Ammon's horn (tissue), 1 donor: ENCODE data around the gene ZNF57.
"Not testable (repeated sequence)": the region's sequence is repeated elsewhere in the genome, so short reads cannot be mapped to it uniquely, and the experiment has no call there.

Source experiments
- DNase-seq: peaks from one replicate; pipeline ENCODE4 v3.0.0-alpha.2; 2016; ENCODE audit warnings: low spot score

The ZNF57 gene

DNA sequence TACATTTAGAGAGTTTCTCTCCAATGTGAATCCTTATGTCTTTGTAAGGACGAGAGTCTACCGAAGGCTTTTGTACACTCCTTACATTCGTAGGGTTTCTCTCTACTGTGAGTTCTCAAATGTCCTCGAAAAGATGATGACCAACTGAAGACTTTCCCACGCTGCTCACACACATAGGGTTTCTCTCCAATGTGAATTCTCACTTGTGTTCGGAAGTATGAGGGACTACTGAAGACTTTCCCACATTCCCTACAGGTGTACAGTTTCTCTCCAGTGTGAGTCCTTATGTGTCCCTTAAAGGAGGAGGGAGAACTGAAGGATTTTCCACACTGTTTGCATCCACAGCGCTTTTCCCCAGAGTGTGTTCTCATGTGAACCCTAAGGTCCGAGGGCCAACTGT, 4.0 kb upstream of the ZNF57 start:
- no peak for DNase-seq

GRCh38 chr19:2902590-2903218, 2.0 kb downstream of the ZNF57 start:
- DNase-seq, result no peak

GRCh38 chr19:2903326-2903725, 2.6 kb downstream of the ZNF57 start:
- not testable (repeated sequence) for DNase-seq

GRCh38 chr19:2905918-2906519, 5.3 kb downstream of the ZNF57 start:
- no peak for DNase-seq

DNA sequence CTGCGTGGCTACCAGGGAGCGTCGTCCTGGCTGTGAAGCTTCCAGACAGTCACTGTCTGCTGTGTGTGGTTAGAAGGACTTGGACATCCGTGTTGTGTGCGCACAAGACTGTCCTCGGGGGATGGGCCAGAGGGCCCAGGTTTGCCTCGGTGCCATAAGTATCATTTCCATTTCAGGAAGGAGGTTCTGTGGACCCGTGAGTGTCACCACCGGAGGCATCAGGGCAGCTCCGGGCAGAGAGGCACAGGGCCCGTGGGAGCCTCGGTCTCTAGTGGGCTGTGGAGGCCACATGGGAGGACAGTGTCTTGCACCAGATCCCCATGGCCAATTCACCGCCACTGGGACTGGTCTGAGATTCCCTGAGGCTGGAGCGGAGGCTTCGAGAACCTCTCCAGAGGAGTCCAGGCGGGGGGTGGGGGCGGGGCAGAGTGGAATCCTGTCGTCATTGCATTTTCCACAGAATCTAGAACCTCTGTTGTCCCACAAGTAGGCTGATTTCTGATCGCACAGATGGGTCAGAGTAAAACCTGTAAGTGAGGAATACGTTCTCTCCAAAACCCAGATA, 6.0 kb downstream of the ZNF57 start:
- DNase-seq, result no peak

DNA sequence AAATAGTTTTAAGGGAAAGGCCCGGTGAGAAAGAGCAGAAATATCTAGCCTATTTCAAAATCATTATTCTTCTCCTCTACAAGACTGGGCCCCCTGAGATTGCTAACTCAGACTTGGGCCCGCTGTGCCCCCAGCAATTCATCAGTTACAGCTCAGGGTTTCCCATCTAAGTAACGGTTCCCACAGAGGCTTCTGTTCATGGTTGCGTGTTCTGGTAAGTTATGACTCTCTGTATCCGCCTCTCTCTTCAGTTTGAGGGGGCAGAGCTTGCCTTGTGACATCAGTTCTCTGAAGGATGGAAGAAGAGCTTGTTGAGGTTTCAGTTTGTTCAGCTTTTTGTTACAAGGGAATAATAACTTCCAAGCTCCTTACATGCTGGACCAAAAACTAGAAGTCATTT, 11.6 kb downstream of the ZNF57 start:
- no peak for DNase-seq

DNA sequence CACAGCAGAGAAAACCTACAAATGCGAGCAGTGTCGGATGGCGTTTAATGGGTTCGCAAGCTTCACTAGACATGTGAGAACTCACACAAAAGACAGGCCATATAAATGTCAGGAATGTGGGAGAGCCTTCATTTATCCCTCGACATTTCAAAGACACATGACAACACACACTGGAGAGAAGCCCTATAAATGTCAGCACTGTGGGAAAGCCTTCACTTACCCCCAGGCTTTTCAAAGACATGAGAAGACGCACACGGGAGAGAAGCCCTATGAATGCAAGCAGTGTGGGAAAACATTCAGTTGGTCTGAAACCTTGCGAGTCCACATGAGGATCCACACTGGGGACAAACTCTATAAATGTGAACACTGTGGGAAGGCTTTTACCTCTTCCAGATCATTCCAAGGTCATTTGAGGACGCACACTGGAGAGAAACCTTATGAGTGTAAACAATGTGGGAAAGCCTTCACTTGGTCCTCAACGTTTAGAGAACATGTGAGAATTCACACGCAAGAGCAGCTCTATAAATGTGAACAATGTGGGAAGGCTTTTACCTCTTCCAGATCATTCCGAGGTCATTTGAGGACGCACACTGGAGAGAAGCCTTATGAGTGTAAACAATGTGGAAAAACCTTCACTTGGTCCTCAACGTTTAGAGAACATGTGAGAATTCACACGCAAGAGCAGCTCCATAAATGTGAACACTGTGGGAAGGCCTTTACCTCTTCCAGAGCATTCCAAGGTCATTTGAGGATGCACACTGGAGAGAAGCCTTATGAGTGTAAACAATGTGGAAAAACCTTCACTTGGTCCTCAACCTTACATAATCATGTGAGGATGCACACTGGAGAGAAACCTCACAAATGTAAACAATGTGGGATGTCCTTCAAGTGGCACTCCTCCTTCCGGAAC, 16.8 kb downstream of the ZNF57 start:
- no peak for DNase-seq

- DNase-seq, result no peak
Measured at GRCh38 chr19:2922987-2923386, 22.3 kb downstream of the ZNF57 start.

GRCh38 chr19:2923510-2923909, 22.8 kb downstream of the ZNF57 start:
- DNase-seq, result peak; percentile 18

DNA sequence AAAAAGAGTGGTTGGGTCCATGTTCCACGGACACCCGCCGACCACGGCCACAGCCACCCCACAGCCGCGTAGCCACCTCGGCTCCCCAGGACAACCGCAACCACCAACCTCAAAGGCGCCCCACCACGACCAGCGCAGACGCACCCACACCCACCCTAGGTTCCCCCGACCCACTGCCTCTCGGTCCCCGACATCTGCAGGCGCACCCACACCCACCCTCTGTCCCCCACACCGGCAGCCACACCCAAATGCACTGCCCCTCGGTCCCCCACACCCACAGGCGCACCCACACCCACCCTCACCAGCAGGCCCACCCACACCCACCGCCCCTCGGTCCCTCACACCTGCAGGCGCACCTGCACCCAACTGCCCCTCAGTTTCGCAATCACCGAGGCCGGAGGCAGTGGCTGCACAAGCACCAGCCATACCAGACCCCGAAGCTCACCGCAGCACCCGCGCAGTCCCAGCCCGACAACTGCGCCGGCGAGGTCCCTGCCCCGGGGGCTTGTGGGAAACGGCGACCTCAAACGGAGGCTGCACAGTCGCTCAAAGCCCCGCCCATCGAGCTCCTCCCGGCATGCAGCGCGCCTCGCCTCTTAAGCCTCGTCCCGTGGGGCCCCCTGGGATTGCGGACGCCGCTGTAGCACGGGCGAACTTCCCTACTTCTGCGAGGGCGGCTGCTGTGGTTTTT, 25.8 kb downstream of the ZNF57 start:
- DNase-seq, result no peak

DNA sequence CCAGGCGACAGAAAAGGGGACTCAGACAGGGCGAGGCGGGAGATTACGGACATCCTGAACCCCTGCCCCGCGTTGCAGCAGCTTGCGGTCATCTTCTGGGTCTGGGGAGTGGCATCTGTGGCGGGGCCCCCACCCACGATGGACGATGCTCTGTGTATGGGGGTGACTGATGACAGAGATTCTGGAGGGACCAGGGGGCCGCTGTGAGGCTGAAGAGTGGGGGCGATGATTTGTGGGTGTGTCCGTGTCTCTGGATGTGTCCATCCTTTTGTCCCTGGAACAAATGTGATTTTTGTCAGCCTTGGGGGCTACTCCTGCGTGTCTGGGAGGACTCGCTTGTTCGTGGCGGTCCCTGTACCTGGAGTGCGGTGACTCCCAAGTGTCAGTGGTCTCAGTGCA, 26.3 kb downstream of the ZNF57 start:
- no peak for DNase-seq

- no peak for DNase-seq
Measured at GRCh38 chr19:2933490-2933910, 32.8 kb downstream of the ZNF57 start.

DNA sequence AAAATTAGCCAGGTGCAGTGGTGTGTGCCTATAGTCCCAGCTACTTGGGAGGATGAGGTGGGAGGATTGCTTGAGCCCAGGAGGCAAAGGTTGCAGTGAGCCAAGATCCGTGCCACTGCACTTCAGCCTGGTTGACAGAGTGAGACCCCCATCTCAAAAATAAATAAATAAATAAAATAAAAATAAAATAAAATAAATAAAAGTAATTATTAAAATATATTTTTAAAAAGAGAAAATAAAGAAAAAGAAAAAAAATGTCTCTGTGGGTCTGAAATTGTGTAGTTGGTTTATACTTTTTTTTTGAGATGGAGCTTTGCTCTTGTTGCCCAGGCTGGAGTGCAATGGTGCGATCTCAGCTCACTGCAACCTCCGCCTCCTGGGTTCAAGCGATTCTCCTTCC, 35.1 kb downstream of the ZNF57 start:
- not testable (repeated sequence) for DNase-seq

- no peak for DNase-seq
Measured at GRCh38 chr19:2942928-2943640, 42.4 kb downstream of the ZNF57 start.

DNA sequence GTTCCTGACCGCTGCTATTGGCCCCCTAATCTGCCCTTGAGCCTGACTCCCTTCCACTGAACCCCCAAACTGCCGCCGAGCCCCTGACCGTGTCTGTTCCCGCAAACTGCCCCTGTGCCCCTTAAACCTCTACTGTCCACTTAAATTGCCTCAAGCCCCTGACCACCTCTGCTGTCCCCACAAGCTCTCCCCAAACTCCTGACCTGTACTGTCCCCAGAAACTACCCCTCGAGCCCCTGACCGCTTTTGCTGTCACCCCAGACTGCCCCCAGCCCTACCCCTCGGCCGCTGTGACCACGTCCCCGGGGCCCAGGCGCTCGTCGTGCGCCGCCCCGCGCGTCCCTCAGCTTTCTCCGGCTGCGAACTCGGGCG, 43.7 kb downstream of the ZNF57 start:
- no peak for DNase-seq

DNA sequence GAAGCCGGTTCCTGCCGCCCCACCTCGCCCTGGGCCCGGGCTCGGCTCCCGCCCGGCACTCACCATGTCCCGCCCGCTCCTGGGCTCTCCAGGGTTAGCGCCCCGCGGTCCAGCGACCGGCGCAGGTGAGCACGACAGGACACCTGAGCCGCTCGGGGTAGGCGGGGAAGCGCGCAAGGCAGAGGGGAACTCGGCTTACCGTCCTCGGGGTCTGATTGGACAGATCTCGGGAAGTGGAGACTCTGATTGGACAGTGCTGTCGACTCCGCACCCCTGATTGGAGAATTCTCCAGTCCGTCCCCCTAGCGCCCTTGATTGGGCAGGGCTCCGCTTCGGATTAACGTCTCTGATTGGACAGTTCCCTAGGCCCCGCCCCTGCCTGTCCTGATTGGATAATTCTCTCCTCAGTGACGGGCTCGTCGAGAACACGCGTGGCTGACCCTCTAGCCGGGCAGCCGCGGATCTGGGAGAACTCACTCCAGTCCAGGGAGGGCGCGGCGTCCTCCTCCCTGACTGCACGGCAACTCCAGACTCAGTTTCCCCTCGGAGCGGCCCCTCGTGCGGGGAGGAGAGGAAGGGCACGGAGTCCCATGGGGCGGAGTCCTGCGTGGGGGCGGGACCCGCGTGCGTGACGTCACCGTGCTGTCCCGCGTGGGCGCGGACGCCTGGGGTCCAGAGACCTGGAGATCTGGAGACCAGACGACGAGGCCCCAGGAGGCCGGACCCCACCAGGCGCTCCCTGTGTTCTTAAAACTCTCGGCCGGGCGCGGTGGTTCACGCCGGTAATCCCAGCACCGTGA, 44.2 kb downstream of the ZNF57 start, which contains the start of gene ZNF77:
TSS of gene ZNF77 (minus strand) at position 197 of the 800 bp plus-strand sequence. CDS start at position 66, 131 bp downstream.
- peak; percentile 99 for DNase-seq

DNA sequence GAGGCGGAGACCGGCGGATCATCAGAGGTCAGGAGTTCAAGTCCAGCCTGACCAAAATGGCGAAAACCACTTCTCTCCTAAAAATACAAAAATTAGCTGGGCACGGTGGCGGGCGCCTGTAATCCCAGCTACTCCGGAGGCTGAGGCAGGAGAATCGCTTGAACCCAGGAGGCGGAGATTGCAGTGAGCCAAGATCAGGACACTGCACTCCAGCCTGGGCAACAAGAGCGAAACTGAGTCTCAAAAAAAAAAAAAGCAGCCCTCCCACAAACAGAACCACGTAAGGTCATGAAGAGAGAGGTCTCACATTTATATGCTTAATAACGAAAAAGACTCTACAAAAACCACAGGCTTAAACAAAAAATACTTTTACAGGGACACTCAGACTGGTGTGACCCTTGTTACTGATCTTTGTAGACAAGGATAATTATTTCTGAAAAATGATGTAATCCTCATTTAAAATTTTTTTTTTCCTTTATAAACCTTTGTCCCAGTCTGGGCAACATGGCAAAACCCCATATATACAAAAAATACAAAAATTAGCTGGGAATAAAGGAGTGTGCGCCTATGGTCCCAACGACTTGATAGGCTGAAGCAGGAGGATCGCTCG, 45.0 kb downstream of the ZNF57 start:
- DNase-seq, result no peak

DNA sequence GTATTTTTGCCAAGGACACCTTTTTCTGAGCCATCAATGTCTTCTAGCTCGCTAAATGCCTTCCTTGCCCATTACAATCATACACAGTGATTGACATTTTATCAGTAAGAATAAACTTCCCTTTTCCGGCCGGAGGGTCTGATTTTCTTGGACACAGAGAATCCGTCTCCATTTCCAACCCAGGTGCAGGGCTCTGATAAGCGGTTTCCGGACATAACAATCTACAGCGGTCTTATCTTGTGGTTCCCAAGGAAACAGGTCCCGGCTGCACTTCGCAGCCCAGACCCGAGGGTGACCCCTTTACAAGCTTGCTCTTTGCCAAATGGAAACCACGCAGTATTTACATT, 49.2 kb downstream of the ZNF57 start:
- no peak for DNase-seq

DNA sequence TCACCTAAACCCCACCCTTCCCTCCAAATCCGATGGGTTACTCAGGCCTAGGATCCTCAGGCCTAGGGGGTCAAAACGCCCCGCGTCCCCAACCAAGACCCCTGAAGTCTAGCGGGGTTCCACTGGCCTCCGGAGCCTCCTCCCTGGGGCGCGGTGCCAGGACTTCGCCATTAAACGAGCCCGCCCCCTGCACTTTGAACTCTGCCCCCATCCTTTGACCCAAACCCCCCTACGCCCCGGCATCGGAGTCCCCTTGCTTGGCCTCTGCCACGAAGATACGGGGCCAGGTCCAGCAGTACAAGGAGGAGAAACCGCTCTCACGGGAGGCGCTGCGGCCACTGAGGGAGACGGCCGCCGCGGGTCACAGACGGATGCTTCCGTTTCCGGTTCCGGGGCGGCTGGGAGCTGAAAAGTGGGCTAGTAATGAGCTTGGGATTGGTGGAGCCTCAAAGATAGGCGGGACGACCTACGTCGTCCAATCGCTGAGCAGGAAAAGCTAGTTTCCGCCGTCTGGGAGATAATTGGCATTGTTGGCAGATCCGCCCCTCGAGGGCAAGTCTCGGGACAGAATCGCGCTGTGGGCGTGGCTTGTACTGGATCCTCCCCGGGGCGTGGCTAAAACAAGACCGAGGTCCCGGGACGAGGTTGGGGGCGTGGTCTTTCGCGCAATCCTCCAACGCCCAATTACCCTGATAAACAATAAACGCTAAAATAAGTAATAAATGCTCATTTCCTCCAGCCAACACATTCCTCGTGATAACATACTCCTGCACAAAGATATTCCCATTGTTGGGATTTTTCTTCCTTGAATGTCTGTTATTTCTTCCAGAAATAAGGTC, 49.8 kb downstream of the ZNF57 start:
- peak; percentile 100 for DNase-seq
